ENCODE results near the gene FHL3.

- TF ChIP-seq CTCF (IDR thresholded peaks at IDR 0.05; ENCODE audit: insufficient read depth, low read length, poor library complexity, severe bottlenecking) (no peak), EZH2phosphoT487 (conservative IDR thresholded peaks at IDR 0.05; ENCODE audit: low read length) (no peak)
Measured at GRCh38 chr1:38015978-38016725, 10.8 kb upstream of the FHL3 start.
